H1 (cell line): ENCODE results near the gene NDUFA5. TPM values are rescaled to one million over a fixed set of nuclear protein-coding genes. Genes with fewer than 3 reads are reported as not detected.

Experiments used
- CTCF ChIA-PET: fragments of 300-600 bp; sonication (Branson Sonifier 250); formaldehyde crosslinking; loops from one replicate; lab custom pipeline; 2021; ENCODE audit not compliant: partially characterized antibody; lab: Charles Lee
- POLR2A ChIA-PET: fragments of 300-600 bp; sonication (Branson Sonifier 250); formaldehyde crosslinking; loops from one replicate; lab custom pipeline; 2021; ENCODE audit warnings: inconsistent platforms; ENCODE audit not compliant: partially characterized antibody; lab: Charles Lee
- DNase-seq, 2 experiments: peaks; one replicate each; pipeline versions ENCODE4 v3.0.0 to v3.0.0-alpha.2; 2010 to 2022; ENCODE audit warnings: low spot score in 2 of 2, low read depth in 1 of 2, mixed read lengths in 1 of 2
- FAIRE-seq: peaks from 2 replicates; lab custom pipeline; 2011; peaks lifted over from hg19 to GRCh38; lab: Jason Lieb, UNC
- H2AFZ ChIP-seq: 2 replicates; pipeline ENCODE4 v1.8.1; 2012; ENCODE audit warnings: low read length, inconsistent platforms
- H2AK5ac ChIP-seq: 2 replicates; pipeline ENCODE4 v1.6.1; 2013; ENCODE audit warnings: low read depth, low read length
- H2BK120ac ChIP-seq: replicated peaks from 2 replicates; pipeline ENCODE3; 2013; ENCODE audit warnings: low read depth, low read length, inconsistent platforms
- H2BK12ac ChIP-seq: 2 replicates; pipeline ENCODE4 v1.6.1; 2013; ENCODE audit warnings: low read depth, low read length
- H2BK15ac ChIP-seq: 2 replicates; pipeline ENCODE4 v1.6.1; 2013; ENCODE audit warnings: low read length
- H2BK20ac ChIP-seq: 2 replicates; pipeline ENCODE4 v1.6.1; 2013; ENCODE audit warnings: low read length
- H2BK5ac ChIP-seq: 2 replicates; pipeline ENCODE4 v1.6.1; 2013; ENCODE audit warnings: low read depth, low read length
- H3K14ac ChIP-seq: 2 replicates; pipeline ENCODE4 v1.6.1; 2013; ENCODE audit warnings: inconsistent platforms; ENCODE audit not compliant: insufficient read length
- H3K18ac ChIP-seq: 2 replicates; pipeline ENCODE4 v1.6.1; 2013; ENCODE audit warnings: low read length; ENCODE audit errors: extremely low read depth
- H3K23ac ChIP-seq: 2 replicates; pipeline ENCODE4 v1.6.1; 2013; ENCODE audit warnings: inconsistent platforms; ENCODE audit not compliant: insufficient read length
- H3K23me2 ChIP-seq: 2 replicates; pipeline ENCODE4 v1.6.1; 2013; ENCODE audit warnings: low read depth, low read length
- H3K27ac ChIP-seq: 2 replicates; pipeline ENCODE4 v1.6.1; 2011; ENCODE audit warnings: low read depth, low read length, inconsistent platforms
- H3K27me3 ChIP-seq, 4 experiments: replicated peaks in 1 of 4; 1 replicate in 1 of 4; 2 replicates in 3 of 4; pipeline versions ENCODE4 v1.6.1 to v1.8.1; 2011 to 2013; ENCODE audit warnings: low read length in 3 of 4, mild to moderate bottlenecking in 3 of 4, inconsistent platforms in 2 of 4, mixed read lengths in 2 of 4, moderate library complexity in 1 of 4; ENCODE audit not compliant: control insufficient read depth in 3 of 4, insufficient read depth in 3 of 4; ENCODE audit errors: extremely low read depth in 1 of 4
- H3K36me3 ChIP-seq, 4 experiments: 2 replicates each; pipeline versions ENCODE4 v1.6.1 to v1.8.1; 2011 to 2013; ENCODE audit warnings: mild to moderate bottlenecking in 4 of 4, low read length in 3 of 4, moderate library complexity in 2 of 4, control low read depth in 1 of 4, inconsistent platforms in 1 of 4; ENCODE audit not compliant: insufficient read depth in 4 of 4, control insufficient read depth in 2 of 4
- H3K4ac ChIP-seq: replicated peaks from 2 replicates; pipeline ENCODE3; 2013; ENCODE audit warnings: low read length, low read depth, mixed read lengths, inconsistent platforms; ENCODE audit not compliant: insufficient read length
- H3K4me1 ChIP-seq, 4 experiments: replicated peaks in 1 of 4; 1 replicate in 1 of 4; 2 replicates in 3 of 4; pipeline versions ENCODE4 v1.6.1 to v1.8.1; 2011 to 2013; ENCODE audit warnings: low read length in 3 of 4, inconsistent platforms in 2 of 4, mixed read lengths in 1 of 4; ENCODE audit not compliant: insufficient read depth in 4 of 4, control insufficient read depth in 3 of 4
- H3K4me2 ChIP-seq, 2 experiments: 2 replicates each; pipeline versions ENCODE4 v1.6.1 to v1.8.1; 2011 to 2013; ENCODE audit warnings: low read depth in 2 of 2, low read length in 2 of 2, control low read depth in 1 of 2, inconsistent platforms in 1 of 2, mild to moderate bottlenecking in 1 of 2; ENCODE audit not compliant: insufficient read depth in 1 of 2
- H3K4me3 ChIP-seq, 4 experiments: fragments of 200-600, 300-600 bp in 1 of 4; sonication (generic), shearing (Covaris generic), sonication (Bioruptor Twin) in 1 of 4; 2 replicates each; pipeline versions ENCODE4 v1.5.1 to v1.8.1; 2011 to 2016; ENCODE audit warnings: low read length in 4 of 4, low read depth in 3 of 4, control low read depth in 2 of 4, inconsistent platforms in 2 of 4, mild to moderate bottlenecking in 2 of 4, mixed read lengths in 1 of 4, moderate library complexity in 1 of 4; ENCODE audit not compliant: insufficient read depth in 2 of 4; ENCODE audit errors: extremely low read depth in 1 of 4
- H3K56ac ChIP-seq: replicated peaks from 2 replicates; pipeline ENCODE3; 2013; ENCODE audit warnings: low read depth, mild to moderate bottlenecking, mixed read lengths, low read length, inconsistent platforms; ENCODE audit not compliant: insufficient read length
- H3K79me1 ChIP-seq: 2 replicates; pipeline ENCODE4 v1.6.1; 2013; ENCODE audit warnings: low read depth, low read length, control low read depth
- H3K79me2 ChIP-seq, 2 experiments: 2 replicates each; pipeline versions ENCODE4 v1.6.1 to v1.8.1; 2012 to 2013; ENCODE audit warnings: low read length in 2 of 2, mild to moderate bottlenecking in 2 of 2, inconsistent platforms in 1 of 2; ENCODE audit not compliant: insufficient read depth in 2 of 2, control insufficient read depth in 1 of 2
- H3K9ac ChIP-seq, 4 experiments: replicated peaks in 1 of 4; 1 replicate in 1 of 4; 2 replicates in 3 of 4; pipeline versions ENCODE4 v1.6.1 to v1.8.1; 2011 to 2013; ENCODE audit warnings: low read depth in 3 of 4, low read length in 3 of 4, control low read depth in 2 of 4, mild to moderate bottlenecking in 2 of 4, moderate library complexity in 2 of 4, inconsistent platforms in 1 of 4; ENCODE audit errors: extremely low read depth in 1 of 4
- H3K9me3 ChIP-seq, 2 experiments: 2 replicates each; pipeline versions ENCODE4 v1.6.1 to v1.8.1; 2012 to 2013; ENCODE audit warnings: mild to moderate bottlenecking in 2 of 2, moderate library complexity in 2 of 2, control low read depth in 1 of 2, inconsistent platforms in 1 of 2, low read depth in 1 of 2, low read length in 1 of 2, mixed read lengths in 1 of 2; ENCODE audit not compliant: insufficient read depth in 2 of 2
- H4K20me1 ChIP-seq, 2 experiments: replicated peaks in 1 of 2; 2 replicates each; pipeline versions ENCODE3 to v1.8.1; 2011 to 2013; ENCODE audit warnings: inconsistent platforms in 2 of 2, low read length in 2 of 2, mild to moderate bottlenecking in 1 of 2; ENCODE audit not compliant: insufficient read depth in 2 of 2, control insufficient read depth in 1 of 2
- H4K5ac ChIP-seq: 2 replicates; pipeline ENCODE4 v1.6.1; 2013; ENCODE audit warnings: low read length, low read depth, mixed read lengths, inconsistent platforms; ENCODE audit not compliant: insufficient read length
- H4K8ac ChIP-seq: 2 replicates; pipeline ENCODE4 v1.8.0; 2013; ENCODE audit warnings: mild to moderate bottlenecking, moderate library complexity, low read length, inconsistent platforms; ENCODE audit not compliant: insufficient read depth; ENCODE audit errors: extremely low read depth
- H4K91ac ChIP-seq: replicated peaks from 2 replicates; pipeline ENCODE3; 2013; ENCODE audit warnings: low read length, mixed read lengths, inconsistent platforms; ENCODE audit not compliant: insufficient read length
- ATF3 ChIP-seq: IDR thresholded peaks from 2 replicates; pipeline ENCODE4 v1.6.1; 2011; ENCODE audit warnings: low read depth, mild to moderate bottlenecking, low read length; ENCODE audit not compliant: insufficient read depth
- BACH1 ChIP-seq: IDR thresholded peaks from 2 replicates; pipeline ENCODE4 v1.6.1; 2012; ENCODE audit warnings: low read length, improper control_type of control experiment
- CBX5 ChIP-seq: fragments of 300-800, 300-1000 bp; sonication (generic); IDR thresholded peaks from 2 replicates; pipeline ENCODE4 v1.7.1; 2016; ENCODE audit warnings: antibody characterized with exemption, low read length, low read depth
- CEBPB ChIP-seq: IDR thresholded peaks from 2 replicates; pipeline ENCODE4 v1.6.1; 2012; ENCODE audit warnings: low read depth, low read length
- CHD1 ChIP-seq: IDR thresholded peaks from 2 replicates; pipeline ENCODE4 v1.6.1; 2012; ENCODE audit warnings: low read depth, low read length, improper control_type of control experiment
- CTCF ChIP-seq, 3 experiments: IDR thresholded peaks; 1 replicate in 2 of 3; 2 replicates in 1 of 3; pipeline versions ENCODE4 v1.5.1 to v1.6.1; 2011; ENCODE audit warnings: low read length in 3 of 3, mild to moderate bottlenecking in 3 of 3, inconsistent platforms in 2 of 3, low read depth in 1 of 3, moderate library complexity in 1 of 3; ENCODE audit not compliant: insufficient read depth in 1 of 3; ENCODE audit errors: control extremely low read depth in 1 of 3
- FOSL1 ChIP-seq: IDR thresholded peaks from 2 replicates; pipeline ENCODE4 v1.6.1; 2011; ENCODE audit warnings: mild to moderate bottlenecking, low read depth, low read length, moderate library complexity; ENCODE audit not compliant: insufficient read depth
- PHF8 ChIP-seq: fragments of 200-600 bp; sonication (generic); conservative IDR thresholded peaks from 2 replicates; pipeline ENCODE4 v1.7.1; 2012; ENCODE audit warnings: low read depth, mild to moderate bottlenecking, inconsistent platforms, low read length, moderate library complexity
- POLR2A ChIP-seq, 2 experiments: IDR thresholded peaks; 1 replicate in 1 of 2; 2 replicates in 1 of 2; pipeline ENCODE4 v1.6.1; 2011; ENCODE audit warnings: low read depth in 2 of 2, low read length in 2 of 2, mild to moderate bottlenecking in 2 of 2; ENCODE audit errors: control extremely low read depth in 1 of 2
- RNF2 ChIP-seq: fragments of 200-900, 300-1000 bp; sonication (generic); IDR thresholded peaks from 2 replicates; pipeline ENCODE4 v1.7.1; 2016; ENCODE audit warnings: borderline replicate concordance, low read depth, mild to moderate bottlenecking, antibody characterized with exemption, low read length; ENCODE audit not compliant: poor library complexity, severe bottlenecking; ENCODE audit errors: missing control alignments
- SRF ChIP-seq: IDR thresholded peaks from 2 replicates; pipeline ENCODE4 v1.6.1; 2011; ENCODE audit warnings: mild to moderate bottlenecking, low read depth, low read length, moderate library complexity
- TAF1 ChIP-seq: IDR thresholded peaks from 2 replicates; pipeline ENCODE4 v1.6.1; 2011; ENCODE audit warnings: mild to moderate bottlenecking, low read depth, low read length
- TEAD4 ChIP-seq: IDR thresholded peaks from 2 replicates; pipeline ENCODE4 v1.6.1; 2012; ENCODE audit warnings: low read depth, low read length, inconsistent platforms, mixed read lengths
- polyA plus RNA-seq, 7 experiments: library from polyadenylated mRNA; depleted of rRNA in 3 of 7; stranded (reverse) in 5 of 7; unstranded in 2 of 7; fragments of >200 nt in 5 of 7; fragments of 200-250 nt in 2 of 7; gene quantifications; 1 replicate in 5 of 7; 2 replicates in 1 of 7; 4 replicates in 1 of 7; pipeline versions ENCODE4 v1.2.1 to v1.2.3, GENCODE V29; 2011 to 2013; ENCODE audit warnings: missing spikeins in 2 of 7, mixed read lengths in 2 of 7
- total RNA-seq: library from RNA; stranded (reverse); fragmentation: NEBNext Ultra II Directional; extraction: Animal tissue kit (Norgen Biotek cat#: 25700); gene quantifications from 2 replicates; pipeline ENCODE4 v1.2.1, GENCODE V29; 2021

NDUFA5 gene
- total and polyA plus RNA-seq, 2 of the 8 experiments (the other 6 are each of a cell fraction or from before 2014, with no cell fraction given): 7.6 to 76.3 TPM

GRCh38 chr7:123562121-123562520 is 4.5 kb upstream of the NDUFA5 start:
- peaks cover 4% of the 10 kb centered on the region for H3K23me2 ChIP-seq
- no peaks in the 10 kb centered on the region for H4K20me1 ChIP-seq
- H3K36me3 ChIP-seq: no peaks in the 10 kb centered on the region
- no peak overlapping the region for H3K56ac ChIP-seq
- H3K9ac ChIP-seq: no peak overlapping the region
- H3K79me2 ChIP-seq: peaks cover 4% of the 10 kb centered on the region in 2 experiments; a peak in 3 of 4 replicates
- no peak overlapping the region for H4K91ac ChIP-seq
- no peak overlapping the region for H2BK5ac ChIP-seq
- no peak overlapping the region for H3K27ac ChIP-seq
- ChIA-PET CTCF (interaction anchor here (1.1 to 1.9 kb wide), 2 partner anchors 19 to 22 kb away, joined by 3 to 9 read pairs; no protein-coding TSS in a partner anchor), POLR2A (no interaction called here)
- no peak overlapping the region for H3K4me3 ChIP-seq
- H3K4me1 ChIP-seq: peaks cover 0 to 2% (median 0%) of the 10 kb centered on the region in 4 experiments; a peak in 2 of 7 replicates
- H3K27me3 ChIP-seq: no peaks in the 10 kb centered on the region
- no peak overlapping the region for H4K8ac ChIP-seq
- no peak overlapping the region for H4K5ac ChIP-seq
- H3K79me1 ChIP-seq: no peaks in the 10 kb centered on the region
- H2BK15ac ChIP-seq: no peak overlapping the region
- DNase-seq: no peak
- H2AFZ ChIP-seq: no peak overlapping the region
- H2BK20ac ChIP-seq: no peak overlapping the region
- no peak for FAIRE-seq
- no peaks in the 10 kb centered on the region for H3K9me3 ChIP-seq
- no peak overlapping the region for H2BK12ac ChIP-seq
- H3K4ac ChIP-seq: no peak overlapping the region
- H3K18ac ChIP-seq: no peak overlapping the region
- no peak overlapping the region for H2AK5ac ChIP-seq
- no peak overlapping the region for H3K14ac ChIP-seq
- no peak overlapping the region for H2BK120ac ChIP-seq
- no peak overlapping the region for H3K23ac ChIP-seq
- H3K4me2 ChIP-seq: no peak overlapping the region
- no peak for TF ChIP-seq BACH1
- TF ChIP-seq POLR2A (IDR thresholded peaks at IDR 0.05; ENCODE audit: control extremely low read depth in 1 of 2, low read depth in 2 of 2, low read length in 2 of 2): no peak
- no peak for TF ChIP-seq TEAD4
- TF ChIP-seq CHD1: no peak
- TF ChIP-seq FOSL1: no peak
- no peak for TF ChIP-seq PHF8
- TF ChIP-seq CEBPB: no peak
- no peak for TF ChIP-seq CTCF (IDR thresholded peaks at IDR 0.05; ENCODE audit: control extremely low read depth in 1 of 3, insufficient read depth in 1 of 3, low read depth in 1 of 3, low read length in 3 of 3)
- no peak for TF ChIP-seq CBX5
- TF ChIP-seq RNF2: no peak
- TF ChIP-seq SRF: no peak
- TF ChIP-seq ATF3: no peak
- no peak for TF ChIP-seq TAF1
